ENCODE measurements around the gene DUSP9. TPM values are rescaled to one million over a fixed set of nuclear protein-coding genes. Genes with fewer than 3 reads are reported as not detected.

DUSP9 gene
- total and polyA plus RNA-seq, 4 donors, result 0.55 to 3.1 (median 1.4) TPM

- Histone ChIP-seq H3K27ac (ENCODE audit: low read depth, low read length) (no peak overlapping the region), H3K27me3 (ENCODE audit: control insufficient read depth, insufficient read depth, low read length) (peaks cover 12% of the 10 kb centered on the region), H3K9me3 (ENCODE audit: control insufficient read depth, insufficient read depth, low read length) (no peaks in the 10 kb centered on the region), H3K36me3 (ENCODE audit: control insufficient read depth, insufficient read depth, low read length) (no peaks in the 10 kb centered on the region), H3K4me3 (ENCODE audit: low read depth, low read length) (no peak overlapping the region), H3K4me1 (ENCODE audit: control insufficient read depth, insufficient read depth, low read length) (no peaks in the 10 kb centered on the region)
- no peak for DNase-seq (ENCODE audit: low read depth in 4 of 6, low spot score in 6 of 6)
- 71% methylated on average over 1 of the region's 3 CpGs for WGBS (ENCODE audit: insufficient coverage)
Measured at GRCh38 chrX:153659268-153659667, 12.3 kb downstream of the DUSP9 start.

- H3K27ac ChIP-seq (ENCODE audit: low read depth, low read length), result no peak overlapping the region
- WGBS (ENCODE audit: insufficient coverage), result 20% methylated on average over 29 of the region's 31 CpGs
- H3K36me3 ChIP-seq (ENCODE audit: control insufficient read depth, insufficient read depth, low read length), result no peaks in the 10 kb centered on the region
- no peaks in the 10 kb centered on the region for H3K9me3 ChIP-seq (ENCODE audit: control insufficient read depth, insufficient read depth, low read length)
- peaks cover 12% of the 10 kb centered on the region for H3K27me3 ChIP-seq (ENCODE audit: control insufficient read depth, insufficient read depth, low read length)
- DNase-seq (ENCODE audit: low read depth in 4 of 6, low spot score in 6 of 6), result no peak
- no peak overlapping the region for H3K4me3 ChIP-seq (ENCODE audit: low read depth, low read length)
- peaks cover under 1% of the 10 kb centered on the region for H3K4me1 ChIP-seq (ENCODE audit: control insufficient read depth, insufficient read depth, low read length)
Measured at GRCh38 chrX:153662266-153662665, 15.3 kb downstream of the DUSP9 start.

GRCh38 chrX:153665726-153666306 is 18.8 kb downstream of the DUSP9 start:
- H3K27ac ChIP-seq (ENCODE audit: low read depth, low read length), result no peak overlapping the region
- H3K4me3 ChIP-seq (ENCODE audit: low read depth, low read length), result no peak overlapping the region
- H3K36me3 ChIP-seq (ENCODE audit: control insufficient read depth, insufficient read depth, low read length), result peaks cover 6% of the 10 kb centered on the region
- H3K4me1 ChIP-seq (ENCODE audit: control insufficient read depth, insufficient read depth, low read length), result peaks cover 14% of the 10 kb centered on the region
- DNase-seq (ENCODE audit: low read depth in 4 of 6, low spot score in 6 of 6), result no peak
- H3K27me3 ChIP-seq (ENCODE audit: control insufficient read depth, insufficient read depth, low read length), result peaks cover 12% of the 10 kb centered on the region
- WGBS (ENCODE audit: insufficient coverage), result 83% methylated on average over 8 of the region's 9 CpGs
- H3K9me3 ChIP-seq (ENCODE audit: control insufficient read depth, insufficient read depth, low read length), result no peaks in the 10 kb centered on the region

GRCh38 chrX:153667281-153667955 is 20.4 kb downstream of the DUSP9 start:
- H3K9me3 ChIP-seq (ENCODE audit: control insufficient read depth, insufficient read depth, low read length), result no peaks in the 10 kb centered on the region
- H3K27me3 ChIP-seq (ENCODE audit: control insufficient read depth, insufficient read depth, low read length), result peaks cover 2% of the 10 kb centered on the region
- 73% methylated on average over 7 of the region's 11 CpGs for WGBS (ENCODE audit: insufficient coverage)
- no peak overlapping the region for H3K4me3 ChIP-seq (ENCODE audit: low read depth, low read length)
- DNase-seq (ENCODE audit: low read depth in 4 of 6, low spot score in 6 of 6), result no peak
- H3K4me1 ChIP-seq (ENCODE audit: control insufficient read depth, insufficient read depth, low read length), result peaks cover 14% of the 10 kb centered on the region
- H3K27ac ChIP-seq (ENCODE audit: low read depth, low read length), result no peak overlapping the region
- peaks cover 21% of the 10 kb centered on the region for H3K36me3 ChIP-seq (ENCODE audit: control insufficient read depth, insufficient read depth, low read length)

- Histone ChIP-seq H3K9me3 (ENCODE audit: control insufficient read depth, insufficient read depth, low read length) (peaks cover 1% of the 10 kb centered on the region), H3K27ac (ENCODE audit: low read depth, low read length) (no peak overlapping the region), H3K4me1 (ENCODE audit: control insufficient read depth, insufficient read depth, low read length) (peaks cover 16% of the 10 kb centered on the region), H3K36me3 (ENCODE audit: control insufficient read depth, insufficient read depth, low read length) (peaks cover 22% of the 10 kb centered on the region), H3K27me3 (ENCODE audit: control insufficient read depth, insufficient read depth, low read length) (peaks cover 4% of the 10 kb centered on the region), H3K4me3 (ENCODE audit: low read depth, low read length) (no peak overlapping the region)
- DNase-seq (ENCODE audit: low read depth in 4 of 6, low spot score in 6 of 6), result peak in 5 of 6 donors; percentile 70 to 95 (median 73)
- WGBS (ENCODE audit: insufficient coverage), result 20% methylated on average over 11 of the region's 14 CpGs
Measured at GRCh38 chrX:153667956-153668396, 21.0 kb downstream of the DUSP9 start.

- H3K4me1 ChIP-seq (ENCODE audit: control insufficient read depth, insufficient read depth, low read length), result peaks cover 17% of the 10 kb centered on the region
- H3K36me3 ChIP-seq (ENCODE audit: control insufficient read depth, insufficient read depth, low read length), result peaks cover 22% of the 10 kb centered on the region
- H3K27me3 ChIP-seq (ENCODE audit: control insufficient read depth, insufficient read depth, low read length), result peaks cover 3% of the 10 kb centered on the region
- no peak for DNase-seq (ENCODE audit: low read depth in 4 of 6, low spot score in 6 of 6)
- H3K27ac ChIP-seq (ENCODE audit: low read depth, low read length), result no peak overlapping the region
- peaks cover 1% of the 10 kb centered on the region for H3K9me3 ChIP-seq (ENCODE audit: control insufficient read depth, insufficient read depth, low read length)
- 72% methylated on average over 7 of the region's 11 CpGs for WGBS (ENCODE audit: insufficient coverage)
- no peak overlapping the region for H3K4me3 ChIP-seq (ENCODE audit: low read depth, low read length)
Measured at GRCh38 chrX:153668423-153669173, 21.6 kb downstream of the DUSP9 start.

- H3K9me3 ChIP-seq (ENCODE audit: control insufficient read depth, insufficient read depth, low read length), result peaks cover 1% of the 10 kb centered on the region
- WGBS (ENCODE audit: insufficient coverage), result 44% methylated on average over 7 of the region's 17 CpGs
- DNase-seq (ENCODE audit: low read depth in 4 of 6, low spot score in 6 of 6), result no peak
- peaks cover 8% of the 10 kb centered on the region for H3K27me3 ChIP-seq (ENCODE audit: control insufficient read depth, insufficient read depth, low read length)
- peaks cover 22% of the 10 kb centered on the region for H3K36me3 ChIP-seq (ENCODE audit: control insufficient read depth, insufficient read depth, low read length)
- no peak overlapping the region for H3K4me3 ChIP-seq (ENCODE audit: low read depth, low read length)
- peaks cover 21% of the 10 kb centered on the region for H3K4me1 ChIP-seq (ENCODE audit: control insufficient read depth, insufficient read depth, low read length)
- H3K27ac ChIP-seq (ENCODE audit: low read depth, low read length), result no peak overlapping the region
Measured at GRCh38 chrX:153669174-153669890, 22.3 kb downstream of the DUSP9 start.

GRCh38 chrX:153669901-153670731 is 23.1 kb downstream of the DUSP9 start:
- Histone ChIP-seq H3K4me3 (ENCODE audit: low read depth, low read length) (no peak overlapping the region), H3K9me3 (ENCODE audit: control insufficient read depth, insufficient read depth, low read length) (peaks cover 1% of the 10 kb centered on the region), H3K4me1 (ENCODE audit: control insufficient read depth, insufficient read depth, low read length) (peaks cover 22% of the 10 kb centered on the region), H3K36me3 (ENCODE audit: control insufficient read depth, insufficient read depth, low read length) (peaks cover 22% of the 10 kb centered on the region), H3K27ac (ENCODE audit: low read depth, low read length) (no peak overlapping the region), H3K27me3 (ENCODE audit: control insufficient read depth, insufficient read depth, low read length) (peaks cover 11% of the 10 kb centered on the region)
- DNase-seq (ENCODE audit: low read depth in 4 of 6, low spot score in 6 of 6), result no peak
- 75% methylated on average over 16 of the region's 23 CpGs for whole genome bisulfite sequencing (ENCODE audit: insufficient coverage)

All from spinal cord (tissue), 10 donors.